PC-9 (cell line): ENCODE measurements around the gene ZNF474. TPM values are rescaled to one million over a fixed set of nuclear protein-coding genes. Genes with fewer than 3 reads are reported as not detected.
A peak's percentile ranks its signal among the peaks of the same experiment; 100 is the strongest.

Experiments used
- Bru-seq: library from RNA; stranded (reverse); fragments of 400-500 nt; gene quantifications from one replicate; lab custom pipeline; 2021; lab: Mats Ljungman, UMichigan
- BruChase-seq, 2 experiments: library from RNA; stranded (reverse); fragments of 400-500 nt; gene quantifications; one replicate each; lab custom pipeline; 2021; lab: Mats Ljungman, UMichigan
- BruUV-seq: library from RNA; stranded (reverse); fragments of 400-500 nt; replicated peaks from 2 replicates; lab custom pipeline; 2021; lab: Mats Ljungman, UMichigan
- CTCF ChIA-PET: fragments of 300-600 bp; sonication (Branson Sonifier 250); formaldehyde crosslinking; loops from one replicate; lab custom pipeline; 2022; ENCODE audit warnings: antibody characterized with exemption; lab: Charles Lee
- POLR2A ChIA-PET: fragments of 300-600 bp; sonication (Branson Sonifier 250); formaldehyde crosslinking; loops from one replicate; lab custom pipeline; 2022; ENCODE audit warnings: antibody characterized with exemption; ENCODE audit not compliant: unreplicated experiment; lab: Charles Lee
- DNase-seq, 2 experiments: peaks; one replicate each; pipeline versions ENCODE4 v3.0.0 to v3.0.0-alpha.2; 2015 to 2022; ENCODE audit warnings: mixed read lengths in 1 of 2
- H2AFZ ChIP-seq: fragments of 200-600 bp; sonication (generic); 2 replicates; pipeline ENCODE4 v1.8.1; 2017; ENCODE audit warnings: antibody characterized with exemption
- H3F3A ChIP-seq: fragments of 200-600 bp; sonication (generic); 2 replicates; pipeline ENCODE4 v1.8.1; 2017; ENCODE audit warnings: antibody characterized with exemption, mild to moderate bottlenecking, low read depth; ENCODE audit not compliant: insufficient read depth
- H3K27ac ChIP-seq: fragments of 200-600 bp; sonication (generic); 2 replicates; pipeline ENCODE4 v1.6.1; 2016; ENCODE audit warnings: mixed run types
- H3K27me3 ChIP-seq: fragments of 200-600 bp; sonication (generic); 2 replicates; pipeline ENCODE4 v1.6.1; 2016; ENCODE audit warnings: low read depth, mixed run types; ENCODE audit not compliant: insufficient read depth
- H3K36me3 ChIP-seq: fragments of 200-600 bp; sonication (generic); 2 replicates; pipeline ENCODE4 v1.6.1; 2016; ENCODE audit warnings: low read depth, mixed run types
- H3K4me1 ChIP-seq: fragments of 200-600 bp; sonication (generic); replicated peaks from 2 replicates; pipeline ENCODE4 v1.6.1; 2016; ENCODE audit warnings: mixed run types; ENCODE audit not compliant: insufficient read depth
- H3K4me2 ChIP-seq: fragments of 200-600 bp; sonication (generic); 2 replicates; pipeline ENCODE4 v1.6.1; 2017; ENCODE audit warnings: mixed run types
- H3K4me3 ChIP-seq: fragments of 200-600 bp; sonication (generic); 2 replicates; pipeline ENCODE4 v1.6.1; 2016; ENCODE audit warnings: mixed run types
- H3K79me2 ChIP-seq: fragments of 200-600 bp; sonication (generic); 2 replicates; pipeline ENCODE4 v1.6.1; 2017; ENCODE audit warnings: low read depth, mixed run types
- H3K9me2 ChIP-seq: fragments of 200-600 bp; sonication (generic); 2 replicates; pipeline ENCODE4 v1.8.1; 2017; ENCODE audit warnings: mild to moderate bottlenecking; ENCODE audit not compliant: insufficient read depth
- H3K9me3 ChIP-seq: fragments of 200-600 bp; sonication (generic); 2 replicates; pipeline ENCODE4 v1.8.1; 2016; ENCODE audit warnings: low read depth; ENCODE audit not compliant: insufficient read depth
- H4K20me1 ChIP-seq: fragments of 200-600 bp; sonication (generic); 2 replicates; pipeline ENCODE4 v1.8.1; 2017; ENCODE audit not compliant: insufficient read depth
- EZH2 ChIP-seq: fragments of 200-600 bp; sonication (generic); IDR thresholded peaks from 2 replicates; pipeline ENCODE4 v1.8.0; 2017; ENCODE audit warnings: antibody characterized with exemption, low read depth
- intact Hi-C: fragments of 100-400 bp; cut with micrococcal nuclease; formaldehyde crosslinking; loops from one replicate; pipeline ENCODE4 v1.10.0; 2022; ENCODE audit not compliant: unreplicated experiment
- long read RNA-seq: library from polyadenylated mRNA; stranded (forward); transcript quantifications from one replicate; pipeline ENCODE4 v2.0.0, GENCODE V29; 2022
- total RNA-seq: library from RNA; stranded (reverse); gene quantifications from 2 replicates; pipeline ENCODE4 v1.2.3, GENCODE V29; 2021
- TF ChIP-seq, protein P1 (sequence below): fragments of 200-600 bp; sonication (generic); conservative IDR thresholded peaks from 2 replicates; pipeline ENCODE4 v1.6.1; 2017; ENCODE audit warnings: mixed run types, antibody characterized with exemption, mild to moderate bottlenecking, moderate library complexity

Gene ZNF474
- total RNA-seq = not detected in 2 replicates
- Bru-seq, nascent RNA = percentile 32 among the genes with signal in this experiment
- BruChase-seq, experiment 1, labeled RNA remaining after a 2-hour chase = percentile 32 among the genes with signal in this experiment
- percentile 31 among the genes with signal in this experiment for BruChase-seq, experiment 2, labeled RNA remaining after a 6-hour chase
- long read RNA-seq, partial matches to known transcripts = 0 of 1 reads
- long read RNA-seq, other reads (novel, unspliced or antisense) = 0 of 1 reads

DNA sequence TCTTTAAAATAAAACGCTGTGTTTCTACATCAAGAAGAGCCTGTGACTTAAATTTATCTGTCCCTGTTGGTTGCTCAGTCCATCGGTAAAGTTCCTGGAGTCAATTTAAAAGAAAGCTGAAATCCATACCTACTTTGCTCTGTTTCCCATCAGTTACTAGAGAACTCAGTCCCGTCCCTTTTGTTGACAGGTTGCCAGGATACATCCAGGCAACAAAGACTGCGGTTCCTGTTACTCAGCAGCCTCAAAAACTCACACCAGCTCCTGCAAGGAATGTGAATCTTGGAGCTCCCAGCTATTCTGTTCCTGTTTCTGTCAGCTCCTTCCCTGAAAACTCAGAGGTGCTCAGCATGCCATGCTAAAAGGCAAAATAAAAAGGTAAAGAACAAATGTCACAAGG lies at the start of gene ZNF474:
ZNF474 (plus strand) TSS at position 241 of the 400 bp plus-strand sequence. CDS start 22,445 bp downstream, outside the sequence.
- H3K27ac ChIP-seq = no peak within 1 kb of the TSS
- no peak within 1 kb of the TSS for H3K4me3 ChIP-seq
- no peaks in the 10 kb centered on the region for H4K20me1 ChIP-seq
- no peaks in the 10 kb centered on the region for H3K36me3 ChIP-seq
- H3K4me1 ChIP-seq = 0 out of 2 replicates have a peak, but pooled peaks cover 4% of the 10 kb centered on the region
- CTCF ChIA-PET = interaction anchor here (0.6 kb wide), 1 partner anchor 27 kb away, joined by 3 read pairs; no protein-coding TSS in a partner anchor
- no TSS peak for BruUV-seq
- no peaks in the 10 kb centered on the region for H3K27me3 ChIP-seq
- no peak within 1 kb of the TSS for H3K4me2 ChIP-seq
- H3K79me2 ChIP-seq = no peaks in the 10 kb centered on the region
- H3K9me2 ChIP-seq = no peaks in the 10 kb centered on the region
- TF ChIP-seq, protein P1, sequence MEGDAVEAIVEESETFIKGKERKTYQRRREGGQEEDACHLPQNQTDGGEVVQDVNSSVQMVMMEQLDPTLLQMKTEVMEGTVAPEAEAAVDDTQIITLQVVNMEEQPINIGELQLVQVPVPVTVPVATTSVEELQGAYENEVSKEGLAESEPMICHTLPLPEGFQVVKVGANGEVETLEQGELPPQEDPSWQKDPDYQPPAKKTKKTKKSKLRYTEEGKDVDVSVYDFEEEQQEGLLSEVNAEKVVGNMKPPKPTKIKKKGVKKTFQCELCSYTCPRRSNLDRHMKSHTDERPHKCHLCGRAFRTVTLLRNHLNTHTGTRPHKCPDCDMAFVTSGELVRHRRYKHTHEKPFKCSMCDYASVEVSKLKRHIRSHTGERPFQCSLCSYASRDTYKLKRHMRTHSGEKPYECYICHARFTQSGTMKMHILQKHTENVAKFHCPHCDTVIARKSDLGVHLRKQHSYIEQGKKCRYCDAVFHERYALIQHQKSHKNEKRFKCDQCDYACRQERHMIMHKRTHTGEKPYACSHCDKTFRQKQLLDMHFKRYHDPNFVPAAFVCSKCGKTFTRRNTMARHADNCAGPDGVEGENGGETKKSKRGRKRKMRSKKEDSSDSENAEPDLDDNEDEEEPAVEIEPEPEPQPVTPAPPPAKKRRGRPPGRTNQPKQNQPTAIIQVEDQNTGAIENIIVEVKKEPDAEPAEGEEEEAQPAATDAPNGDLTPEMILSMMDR = no peak
- TF ChIP-seq EZH2 = no peak
- intact Hi-C loops = no loop called here
- peak; percentile 75 to 86 for DNase-seq
- H3K9me3 ChIP-seq = no peaks in the 10 kb centered on the region
- no peaks in the 10 kb centered on the region for H3F3A ChIP-seq
- H2AFZ ChIP-seq = no peak within 1 kb of the TSS
- POLR2A ChIA-PET = interaction anchor here (0.6 kb wide), 1 partner anchor 8 kb away, joined by 16 read pairs; no protein-coding TSS in a partner anchor

GRCh38 chr5:122081541-122081940 lies 47.8 kb upstream of the ZNF474 start:
- Histone ChIP-seq H3K79me2 (no peaks in the 10 kb centered on the region), H3F3A (peaks cover 9% of the 10 kb centered on the region; the same call in 1 of the 2 replicates), H2AFZ (no peak overlapping the region), H3K9me3 (no peaks in the 10 kb centered on the region), H3K27ac (no peak overlapping the region), H3K9me2 (no peaks in the 10 kb centered on the region), H3K4me2 (no peak overlapping the region), H3K36me3 (no peaks in the 10 kb centered on the region), H3K4me1 (peaks cover 11% of the 10 kb centered on the region), H3K4me3 (no peak overlapping the region), H4K20me1 (no peaks in the 10 kb centered on the region), H3K27me3 (no peaks in the 10 kb centered on the region)
- no peak for DNase-seq
- no TSS peak for BruUV-seq
- intact Hi-C loops = no loop called here
- POLR2A ChIA-PET = no interaction called here
- CTCF ChIA-PET = interaction anchor here (0.6 kb wide), 2 partner anchors 113 to 321 kb away, joined by 3 read pairs; no protein-coding TSS in a partner anchor
- TF ChIP-seq EZH2 = no peak
- TF ChIP-seq, protein P1 = no peak

DNA sequence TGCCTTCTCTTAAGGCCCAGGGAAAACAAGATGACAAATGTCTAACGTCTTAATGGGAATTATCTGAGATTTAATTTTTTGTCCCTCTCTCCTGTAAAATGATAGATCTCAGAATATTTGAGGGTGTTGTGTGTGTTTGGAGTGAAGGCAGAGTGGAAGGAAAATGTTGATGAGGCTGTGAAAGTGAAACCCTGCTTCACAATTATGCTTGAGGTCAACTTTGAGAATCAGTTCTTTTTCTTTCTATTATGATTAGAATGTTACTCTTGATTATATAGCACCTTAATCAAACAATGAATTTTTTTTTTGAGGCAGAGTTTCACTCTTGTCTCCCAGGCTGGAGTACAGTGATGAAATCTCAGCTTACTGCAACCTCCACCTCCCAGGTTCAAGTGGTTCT lies 45.8 kb upstream of the ZNF474 start:
- POLR2A ChIA-PET = no interaction called here
- H3K9me3 ChIP-seq = no peaks in the 10 kb centered on the region
- H4K20me1 ChIP-seq = no peaks in the 10 kb centered on the region
- H2AFZ ChIP-seq = no peak overlapping the region
- intact Hi-C loops = no loop called here
- H3K27ac ChIP-seq = no peak overlapping the region
- H3K4me1 ChIP-seq = peaks cover 9% of the 10 kb centered on the region
- H3F3A ChIP-seq = 0 out of 2 replicates have a peak, but pooled peaks cover 4% of the 10 kb centered on the region
- no peaks in the 10 kb centered on the region for H3K27me3 ChIP-seq
- BruUV-seq = no TSS peak
- H3K4me2 ChIP-seq = no peak overlapping the region
- no peaks in the 10 kb centered on the region for H3K79me2 ChIP-seq
- no peak for DNase-seq
- CTCF ChIA-PET = no interaction called here
- no peak overlapping the region for H3K4me3 ChIP-seq
- H3K36me3 ChIP-seq = no peaks in the 10 kb centered on the region
- TF ChIP-seq, protein P1 = no peak
- no peak for TF ChIP-seq EZH2
- H3K9me2 ChIP-seq = no peaks in the 10 kb centered on the region
